Dermis blood vessel endothelial cell (primary cell): Measurements from ENCODE around the gene RUNX1. TPM values are rescaled to one million over a fixed set of nuclear protein-coding genes. Genes with fewer than 3 reads are reported as not detected.
A peak's percentile ranks its signal among the peaks of the same experiment; 100 is the strongest.

Experiments used
- DNase-seq: peaks from one replicate; pipeline ENCODE4 v3.0.0; 2010
- total RNA-seq: library from RNA; depleted of rRNA; stranded (reverse); fragments of >200 nt; gene quantifications from 2 replicates; pipeline ENCODE4 v1.2.3, GENCODE V29; 2014

RUNX1 gene
- total RNA-seq, 1 donor from 2014 or later: 1.7 TPM

GRCh38 chr21:34799092-34799491, 250.0 kb downstream of the RUNX1 start:
- no peak for DNase-seq

GRCh38 chr21:34797921-34798535, 251.1 kb downstream of the RUNX1 start:
- DNase-seq: no peak

DNA sequence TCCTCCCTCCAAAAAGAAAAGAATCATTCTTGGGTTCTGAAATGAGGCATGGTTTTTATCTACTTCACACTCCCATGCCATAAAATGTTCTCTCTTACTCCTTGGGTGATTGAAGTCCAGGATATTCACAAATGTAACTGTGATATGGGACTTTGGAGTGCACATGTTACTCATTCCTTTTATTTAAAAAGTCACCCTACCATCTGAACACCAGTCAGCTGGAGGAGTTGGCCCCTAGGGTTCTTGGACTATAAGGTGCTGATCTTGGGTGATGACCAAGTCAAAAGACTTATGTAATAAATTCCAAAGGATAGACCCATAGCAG, 251.9 kb downstream of the RUNX1 start:
- no peak for DNase-seq

- DNase-seq: no peak
Measured at GRCh38 chr21:34796518-34797200, 252.4 kb downstream of the RUNX1 start.

DNA sequence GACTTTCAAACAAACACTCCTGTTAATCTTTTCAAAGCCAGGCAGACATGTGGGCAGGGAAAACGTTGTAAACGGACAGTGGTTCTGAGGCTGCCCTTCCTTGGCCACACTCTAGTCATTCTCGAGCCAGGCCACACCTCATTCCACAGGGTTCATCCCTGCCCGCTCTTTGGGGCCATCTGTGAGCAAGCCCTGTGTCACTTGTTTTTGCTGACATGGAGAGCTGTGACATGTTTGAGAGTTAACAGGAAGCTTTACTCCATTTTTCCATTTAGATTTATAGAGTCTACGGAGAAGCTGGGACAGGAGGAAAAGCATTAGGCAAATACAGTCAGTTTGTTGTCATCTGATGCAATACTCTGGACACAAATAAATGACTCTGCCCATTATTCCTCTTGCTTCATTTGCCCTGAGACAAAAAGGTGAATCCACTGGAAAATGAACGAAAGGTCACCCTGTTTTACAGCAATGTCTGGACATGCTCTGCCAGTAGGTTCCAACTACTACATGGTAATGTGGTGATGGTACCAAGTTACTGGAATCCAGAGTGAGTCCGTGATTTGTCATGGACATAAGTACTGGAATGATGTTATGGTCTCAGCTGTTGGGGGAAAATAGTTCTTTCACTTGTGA, 253.4 kb downstream of the RUNX1 start:
- no peak for DNase-seq

GRCh38 chr21:34795175-34795547, 253.9 kb downstream of the RUNX1 start:
- no peak for DNase-seq

DNA sequence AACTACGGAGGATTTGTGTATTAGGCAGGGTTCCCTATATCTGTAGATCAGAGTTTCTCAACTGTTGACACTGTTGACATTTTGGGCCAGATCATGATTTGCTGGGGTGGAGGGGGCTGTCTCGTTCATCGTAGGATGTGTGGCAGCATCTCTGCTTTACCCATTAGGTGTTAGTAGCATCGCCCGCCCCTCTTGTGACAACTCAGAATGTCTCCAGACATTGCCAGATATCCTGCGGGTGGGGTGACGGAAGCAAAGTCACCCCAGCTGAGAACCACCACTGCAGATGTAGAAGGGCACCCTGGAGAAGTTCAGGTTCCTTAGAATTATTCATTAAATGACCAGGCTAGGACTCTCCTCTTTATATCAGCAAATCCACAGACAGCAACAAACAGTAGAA, 254.4 kb downstream of the RUNX1 start:
- no peak for DNase-seq

GRCh38 chr21:34793471-34793870, 255.6 kb downstream of the RUNX1 start:
- no peak for DNase-seq

DNA sequence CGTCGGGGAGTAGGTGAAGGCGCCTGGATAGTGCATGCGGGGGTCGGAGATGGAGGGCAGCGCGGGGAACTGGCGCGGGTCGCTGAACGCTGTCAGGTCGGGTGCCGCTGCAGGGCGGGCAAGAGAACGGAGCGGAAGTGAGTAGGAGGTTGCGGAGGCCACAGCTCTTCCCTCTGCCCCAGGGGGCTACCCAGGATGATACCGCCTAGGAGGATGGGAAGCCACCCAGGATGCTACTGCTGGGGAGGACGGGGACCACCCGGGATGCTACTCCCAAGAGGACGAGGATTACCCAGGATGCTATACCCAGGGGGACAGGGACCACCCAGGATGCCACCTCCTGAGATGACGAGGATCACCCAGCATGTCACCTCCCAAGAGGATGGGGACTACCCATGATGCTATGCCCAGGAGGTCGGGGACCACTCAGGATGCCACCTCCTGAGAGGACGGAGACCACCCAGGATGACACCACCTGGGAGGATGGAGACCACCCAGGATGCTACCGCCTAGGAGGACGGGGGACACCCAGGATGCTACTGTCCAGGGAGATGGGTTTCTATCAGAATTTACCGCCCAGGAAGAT, 256.5 kb downstream of the RUNX1 start:
- no peak for DNase-seq

DNA sequence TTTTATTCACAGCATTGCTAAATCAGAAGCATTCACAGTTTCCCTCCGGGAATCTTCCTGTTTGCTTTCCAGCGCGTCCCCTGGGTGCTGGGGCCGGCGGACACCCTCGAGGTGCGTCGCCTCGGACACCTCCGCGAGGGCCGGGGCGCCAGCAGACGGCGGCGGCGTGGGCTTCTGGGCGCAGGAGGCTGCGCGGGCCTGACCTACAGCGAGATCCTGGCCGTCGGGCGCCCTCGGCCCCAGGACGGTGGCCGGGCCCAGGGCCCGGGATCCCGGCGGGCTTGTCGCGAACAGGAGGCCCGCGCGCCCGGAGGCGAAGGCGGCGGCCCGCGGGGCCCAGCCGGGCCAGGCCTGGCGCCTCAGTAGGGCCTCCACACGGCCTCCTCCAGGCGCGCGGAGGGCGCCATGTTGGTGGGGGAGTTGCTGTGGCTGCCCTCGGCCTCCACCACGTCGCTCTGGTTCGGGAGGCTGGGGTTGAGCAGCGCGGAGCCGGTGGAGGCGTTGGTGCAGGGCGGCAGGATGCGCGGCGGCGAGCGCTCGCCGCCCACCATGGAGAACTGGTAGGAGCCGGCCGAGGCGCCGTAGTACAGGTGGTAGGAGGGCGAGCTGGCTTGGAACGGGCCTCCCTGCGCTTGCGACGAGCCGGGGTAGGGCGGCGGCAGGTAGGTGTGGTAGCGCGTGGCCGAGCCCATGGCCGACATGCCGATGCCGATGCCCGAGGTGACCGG, 257.2 kb downstream of the RUNX1 start:
- DNase-seq: no peak

- no peak for DNase-seq
Measured at GRCh38 chr21:34790834-34791233, 258.3 kb downstream of the RUNX1 start.

GRCh38 chr21:34790341-34790740, 258.8 kb downstream of the RUNX1 start:
- no peak for DNase-seq

GRCh38 chr21:34788879-34789278, 260.2 kb downstream of the RUNX1 start:
- DNase-seq: no peak

GRCh38 chr21:34783815-34784214, 265.3 kb downstream of the RUNX1 start:
- no peak for DNase-seq

DNA sequence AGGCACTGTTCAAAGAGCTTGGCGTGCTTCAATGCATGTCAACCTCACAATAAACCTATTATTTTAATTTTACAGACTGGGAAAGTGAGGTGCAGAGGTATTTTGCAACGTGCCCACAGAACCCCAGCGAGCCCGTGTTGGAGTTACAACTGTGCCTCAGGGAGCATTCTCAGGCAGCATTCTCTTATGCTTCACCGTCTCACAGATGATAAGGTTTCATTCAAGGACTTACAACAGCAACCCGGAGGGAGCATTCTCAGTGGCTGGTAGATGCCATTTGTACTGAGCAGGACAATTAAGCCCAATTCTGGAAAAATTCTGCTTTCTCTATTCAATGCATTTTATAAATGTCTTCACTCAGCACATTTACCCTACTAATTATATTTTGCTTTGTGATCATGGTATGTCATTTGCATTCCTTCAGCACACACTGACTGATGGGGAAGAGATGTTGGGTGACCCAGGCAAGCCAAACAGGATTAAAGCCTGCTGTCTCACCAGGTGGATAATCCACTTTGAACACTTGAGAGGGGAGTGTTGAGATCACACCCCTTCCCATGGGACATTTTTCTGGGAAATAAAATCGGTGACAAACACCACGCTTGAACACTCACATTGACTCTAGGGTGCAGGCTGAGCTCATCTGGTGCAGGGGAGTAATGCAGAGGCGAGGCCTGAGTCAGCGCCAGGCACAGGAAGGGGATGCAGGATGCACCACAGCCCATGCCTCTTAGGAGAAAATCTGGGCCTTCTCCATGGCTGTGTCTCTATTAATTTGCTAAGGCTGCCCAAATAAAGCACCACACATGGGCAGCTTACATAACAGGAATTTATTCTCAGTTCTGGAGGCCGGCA, 266.4 kb downstream of the RUNX1 start:
- no peak for DNase-seq

DNA sequence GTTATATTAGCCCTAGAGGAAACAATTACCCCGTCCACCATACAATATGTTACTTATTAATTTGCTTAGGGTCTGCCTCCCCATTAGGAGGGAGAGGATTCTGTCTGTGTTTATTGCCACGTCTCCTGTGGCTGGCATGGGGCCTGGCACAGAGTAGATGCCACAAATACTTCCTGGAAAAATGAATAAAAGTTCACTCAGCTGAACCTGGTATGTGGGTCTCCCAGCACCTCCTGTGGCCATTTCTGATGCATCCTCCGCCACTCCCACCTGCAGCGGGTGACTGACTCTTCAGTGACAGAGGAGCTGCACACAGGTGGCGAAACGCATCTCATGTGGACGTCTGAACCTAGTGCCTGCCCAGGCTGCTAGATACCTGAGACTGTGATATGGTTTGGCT, 267.6 kb downstream of the RUNX1 start:
- DNase-seq: no peak

- no peak for DNase-seq
Measured at GRCh38 chr21:34779860-34780259, 269.2 kb downstream of the RUNX1 start.

DNA sequence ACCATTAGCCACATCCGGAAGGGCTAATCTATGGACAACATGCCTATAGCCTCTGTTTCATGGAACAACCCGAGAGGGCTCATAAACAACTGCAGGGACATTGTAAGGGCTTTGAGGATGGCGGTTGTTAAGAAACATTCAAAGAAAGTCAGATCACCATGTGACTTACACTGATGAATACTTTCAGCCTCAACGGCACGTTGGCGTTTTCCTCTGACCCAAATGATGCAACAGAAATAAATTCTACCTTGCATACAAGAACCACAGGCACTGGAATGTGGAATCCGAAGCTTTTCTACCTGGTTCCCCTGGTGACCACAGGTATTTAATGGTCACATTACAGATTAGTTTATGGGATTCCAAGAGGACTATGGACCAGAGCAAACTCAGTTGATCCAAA, 273.3 kb downstream of the RUNX1 start:
- no peak for DNase-seq

DNA sequence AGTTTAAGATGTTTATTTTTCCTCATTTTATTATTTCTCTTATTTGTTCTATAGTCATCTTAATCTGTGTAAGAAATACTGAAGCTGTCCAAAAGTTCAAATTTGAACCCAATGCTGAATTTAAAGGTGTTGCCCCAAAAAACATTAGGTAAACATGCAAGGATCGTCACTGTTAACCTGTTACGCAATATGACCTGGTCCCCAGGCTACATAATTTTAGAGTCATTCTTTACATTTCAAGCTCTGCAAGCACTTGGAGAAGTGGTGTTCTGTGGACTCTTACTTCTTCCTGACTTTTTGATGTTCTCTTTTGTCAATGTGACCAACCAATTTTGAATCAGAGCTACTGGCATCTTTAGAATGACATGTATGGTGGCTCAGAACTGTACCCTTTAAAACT, 274.4 kb downstream of the RUNX1 start:
- no peak for DNase-seq

- peak; percentile 17 for DNase-seq
Measured at GRCh38 chr21:34771512-34772028, 277.5 kb downstream of the RUNX1 start.

GRCh38 chr21:34770576-34770975, 278.5 kb downstream of the RUNX1 start:
- DNase-seq: no peak

DNA sequence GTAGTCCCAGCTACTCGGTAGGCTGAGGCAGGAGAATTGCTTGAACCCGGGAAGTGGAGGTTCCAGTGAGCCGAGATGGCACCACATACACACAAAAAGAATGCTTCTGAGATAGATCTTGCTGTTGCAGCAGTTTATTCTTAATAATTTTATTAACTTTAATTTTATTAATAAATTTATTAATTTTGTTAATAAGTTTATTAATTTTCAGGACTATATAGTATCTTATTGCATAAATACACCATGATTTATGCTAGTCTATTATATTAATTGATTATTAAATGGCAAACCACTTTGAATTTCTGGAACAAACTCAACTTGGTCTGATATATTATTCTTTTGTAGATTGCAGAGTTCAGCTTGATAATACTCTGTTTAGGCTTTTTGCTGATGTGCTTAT, 280.8 kb downstream of the RUNX1 start:
- no peak for DNase-seq
